MCF 10A (cell line): Measurements from ENCODE around the gene NSMF. TPM values are rescaled to one million over a fixed set of nuclear protein-coding genes. Genes with fewer than 3 reads are reported as not detected.

Experiments used
- BruUV-seq: library from RNA; stranded (reverse); fragments of 400-500 nt; replicated peaks from 2 replicates; lab custom pipeline; 2021; lab: Mats Ljungman, UMichigan
- CTCF ChIA-PET: fragments of 300-600 bp; sonication (Branson Sonifier 250); formaldehyde crosslinking; extraction: SDS; loops from one replicate; lab custom pipeline; 2021; ENCODE audit warnings: antibody characterized with exemption, inconsistent platforms; lab: Yijun Ruan, JAX
- POLR2A ChIA-PET: fragments of 300-600, 350-650 bp; sonication (Branson Sonifier 250); formaldehyde crosslinking; extraction: SDS; loops from one replicate; lab custom pipeline; 2020; ENCODE audit warnings: antibody characterized with exemption, inconsistent platforms; lab: Yijun Ruan, JAX
- DNase-seq: peaks from one replicate; pipeline ENCODE4 v3.0.0-alpha.2; 2018; ENCODE audit not compliant: unreplicated experiment
- H3K27ac Mint-ChIP-seq: one replicate; pipeline ENCODE4 v1.8.0; 2022; ENCODE audit warnings: mild to moderate bottlenecking, low read depth, mixed read lengths; ENCODE audit not compliant: unreplicated experiment
- H3K27me3 Mint-ChIP-seq: one replicate; pipeline ENCODE4 v1.8.0; 2022; ENCODE audit warnings: mixed read lengths; ENCODE audit not compliant: insufficient read depth, unreplicated experiment
- H3K36me3 Mint-ChIP-seq: one replicate; pipeline ENCODE4 v1.8.0; 2022; ENCODE audit warnings: mild to moderate bottlenecking, moderate library complexity, mixed read lengths; ENCODE audit not compliant: insufficient read depth, unreplicated experiment
- H3K4me1 Mint-ChIP-seq: one replicate; pipeline ENCODE4 v1.8.0; 2022; ENCODE audit warnings: mixed read lengths; ENCODE audit not compliant: insufficient read depth, unreplicated experiment
- H3K4me3 Mint-ChIP-seq: one replicate; pipeline ENCODE4 v1.8.0; 2022; ENCODE audit warnings: mild to moderate bottlenecking, moderate library complexity, mixed read lengths; ENCODE audit not compliant: unreplicated experiment
- H3K9me3 Mint-ChIP-seq: one replicate; pipeline ENCODE4 v1.8.0; 2022; ENCODE audit warnings: mixed read lengths; ENCODE audit not compliant: unreplicated experiment
- CTCF ChIP-seq: fragments of 200-600 bp; IDR thresholded peaks from one replicate; pipeline ENCODE4 v1.8.0; 2022; ENCODE audit warnings: antibody characterized with exemption, mild to moderate bottlenecking; ENCODE audit not compliant: unreplicated experiment
- intact Hi-C: fragments of 100-400 bp; cut with micrococcal nuclease; formaldehyde crosslinking; loops from 2 replicates; pipeline ENCODE4 v1.14.1; 2022
- total RNA-seq: library from RNA; stranded (reverse); gene quantifications from 2 replicates; pipeline ENCODE4 v1.2.3, GENCODE V29; 2022

The NSMF gene
- total RNA-seq, 1 experiment from 2014 or later, result 37.8 TPM

- H3K27ac Mint-ChIP-seq, result no peak overlapping the region
- CTCF ChIA-PET, result interaction anchor here (1.2 kb wide), 1 partner anchor 9 kb away, joined by 3 read pairs; no protein-coding TSS in a partner anchor
Observed at GRCh38 chr9:137454145-137454596, 5.0 kb downstream of the NSMF start.

GRCh38 chr9:137453643-137454081 lies 5.5 kb downstream of the NSMF start:
- no peaks in the 10 kb centered on the region for H3K27me3 Mint-ChIP-seq
- BruUV-seq, result no TSS peak
- CTCF ChIA-PET, result interaction anchor here (1.2 to 1.8 kb wide), 2 partner anchors 8 to 31 kb away, joined by 3 to 5 read pairs; partner anchors contain the start of gene EXD3
- peaks cover 9% of the 10 kb centered on the region for H3K4me1 Mint-ChIP-seq
- POLR2A ChIA-PET, result no interaction called here
- H3K27ac Mint-ChIP-seq, result no peak overlapping the region
- intact Hi-C loops, result no loop called here
- peak; percentile 56 for DNase-seq
- H3K4me3 Mint-ChIP-seq, result peak overlapping the region; percentile 68
- H3K9me3 Mint-ChIP-seq, result no peaks in the 10 kb centered on the region
- H3K36me3 Mint-ChIP-seq, result peaks cover 6% of the 10 kb centered on the region
- no peak for TF ChIP-seq CTCF

More at GRCh38 chr9:137454145-137454596, 5.0 kb downstream of the NSMF start:
- DNase-seq, result no peak
- BruUV-seq, result no TSS peak
- no peaks in the 10 kb centered on the region for H3K9me3 Mint-ChIP-seq
- no peak for TF ChIP-seq CTCF
- H3K4me3 Mint-ChIP-seq, result peak overlapping the region; percentile 68
- POLR2A ChIA-PET, result no interaction called here
- H3K36me3 Mint-ChIP-seq, result peaks cover 6% of the 10 kb centered on the region
- H3K4me1 Mint-ChIP-seq, result peaks cover 9% of the 10 kb centered on the region
- H3K27me3 Mint-ChIP-seq, result no peaks in the 10 kb centered on the region
- intact Hi-C loops, result no loop called here

GRCh38 chr9:137452761-137453642 lies 6.1 kb downstream of the NSMF start:
- Mint-ChIP-seq H3K27ac (no peak overlapping the region), H3K4me1 (peaks cover 9% of the 10 kb centered on the region), H3K9me3 (no peaks in the 10 kb centered on the region), H3K27me3 (no peaks in the 10 kb centered on the region), H3K4me3 (no peak overlapping the region), H3K36me3 (peaks cover 6% of the 10 kb centered on the region)
- DNase-seq, result no peak
- ChIA-PET CTCF (interaction anchor here (0.6 to 1.8 kb wide), 3 partner anchors 7 to 325 kb away, joined by 3 to 5 read pairs (median 3); partner anchors contain the start of gene EXD3), POLR2A (no interaction called here)
- no peak for TF ChIP-seq CTCF
- BruUV-seq, result no TSS peak
- intact Hi-C loops, result no loop called here
